Choroid plexus epithelial cell (primary cell): ENCODE results near the gene ARHGAP26.

ENCODE experiments used
- DNase-seq: peaks from one replicate; pipeline ENCODE4 v3.0.0-alpha.2; 2010; ENCODE audit warnings: low read depth
- H3K4me3 ChIP-seq: 2 replicates; pipeline ENCODE4 v1.5.1; 2011; ENCODE audit warnings: low read depth, mild to moderate bottlenecking, control low read depth, low read length, moderate library complexity
- TF ChIP-seq, protein P1 (sequence below): conservative IDR thresholded peaks from 2 replicates; pipeline ENCODE4 v1.5.1; 2011; ENCODE audit warnings: low read depth, mild to moderate bottlenecking, control low read depth, inconsistent platforms, low read length, moderate library complexity

Gene ARHGAP26

DNA sequence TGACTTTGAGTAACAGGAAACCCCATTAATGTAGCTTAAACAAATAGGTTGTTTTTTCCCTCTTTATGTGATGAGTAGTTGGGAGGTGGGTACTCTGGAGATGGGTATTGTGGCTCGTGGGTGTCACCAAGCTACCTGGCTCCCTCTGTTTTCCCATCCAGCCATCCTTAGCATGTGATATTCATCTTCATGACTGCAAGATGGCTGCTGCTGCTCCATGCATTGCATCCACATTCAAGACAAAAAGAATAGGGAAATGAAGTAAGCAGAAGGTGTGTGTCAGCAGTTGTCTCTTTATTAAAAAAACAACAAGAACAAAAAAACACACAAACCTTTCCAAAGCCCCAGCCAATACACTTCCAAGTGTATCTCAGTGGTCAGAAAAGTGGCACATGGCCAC lies 6.5 kb upstream of the ARHGAP26 start:
- TF ChIP-seq, protein P1, sequence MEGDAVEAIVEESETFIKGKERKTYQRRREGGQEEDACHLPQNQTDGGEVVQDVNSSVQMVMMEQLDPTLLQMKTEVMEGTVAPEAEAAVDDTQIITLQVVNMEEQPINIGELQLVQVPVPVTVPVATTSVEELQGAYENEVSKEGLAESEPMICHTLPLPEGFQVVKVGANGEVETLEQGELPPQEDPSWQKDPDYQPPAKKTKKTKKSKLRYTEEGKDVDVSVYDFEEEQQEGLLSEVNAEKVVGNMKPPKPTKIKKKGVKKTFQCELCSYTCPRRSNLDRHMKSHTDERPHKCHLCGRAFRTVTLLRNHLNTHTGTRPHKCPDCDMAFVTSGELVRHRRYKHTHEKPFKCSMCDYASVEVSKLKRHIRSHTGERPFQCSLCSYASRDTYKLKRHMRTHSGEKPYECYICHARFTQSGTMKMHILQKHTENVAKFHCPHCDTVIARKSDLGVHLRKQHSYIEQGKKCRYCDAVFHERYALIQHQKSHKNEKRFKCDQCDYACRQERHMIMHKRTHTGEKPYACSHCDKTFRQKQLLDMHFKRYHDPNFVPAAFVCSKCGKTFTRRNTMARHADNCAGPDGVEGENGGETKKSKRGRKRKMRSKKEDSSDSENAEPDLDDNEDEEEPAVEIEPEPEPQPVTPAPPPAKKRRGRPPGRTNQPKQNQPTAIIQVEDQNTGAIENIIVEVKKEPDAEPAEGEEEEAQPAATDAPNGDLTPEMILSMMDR, result no peak
- no peak for DNase-seq
- H3K4me3 ChIP-seq, result no peak overlapping the region

DNA sequence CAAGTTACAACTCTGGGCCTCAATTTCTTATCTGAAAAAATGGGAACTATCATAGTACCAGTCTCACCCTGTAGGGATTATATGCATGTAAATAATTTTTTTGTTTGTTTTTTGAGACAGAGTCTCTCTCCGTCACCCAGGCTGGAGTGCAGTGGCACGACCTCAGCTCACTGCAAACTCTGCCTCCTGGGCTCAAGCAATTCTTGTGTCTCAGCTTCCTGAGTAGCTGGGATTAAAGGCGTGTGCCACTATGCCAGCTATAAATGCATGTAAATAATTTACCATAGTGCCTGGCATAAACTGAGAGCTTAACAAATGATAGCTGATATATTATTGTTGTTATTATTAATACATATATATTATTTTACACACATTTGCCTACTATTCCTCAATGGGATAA lies 3.0 kb upstream of the ARHGAP26 start:
- H3K4me3 ChIP-seq, result no peak overlapping the region
- no peak for DNase-seq
- TF ChIP-seq, protein P1, result no peak

DNA sequence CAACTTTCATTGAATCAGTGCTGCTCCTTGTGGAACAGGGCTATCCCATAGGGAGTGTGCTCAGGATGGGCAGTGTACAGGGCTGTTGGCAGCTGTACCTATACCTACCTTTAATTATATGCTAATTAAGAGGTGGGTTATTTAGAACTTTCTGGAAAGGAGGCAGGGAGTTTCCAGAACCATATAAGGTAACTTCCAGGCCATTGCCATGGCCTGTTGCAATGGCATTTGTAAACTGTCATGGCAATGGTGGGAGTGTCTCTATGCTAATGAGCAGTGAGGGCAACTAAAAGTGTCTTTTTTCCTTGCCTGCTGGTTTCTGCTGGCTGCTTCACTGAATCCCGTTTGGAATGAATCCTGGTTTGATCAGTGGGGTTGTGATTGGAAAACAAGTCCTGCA lies 2.3 kb upstream of the ARHGAP26 start:
- no peak for DNase-seq
- no peak overlapping the region for H3K4me3 ChIP-seq
- TF ChIP-seq, protein P1, result no peak

DNA sequence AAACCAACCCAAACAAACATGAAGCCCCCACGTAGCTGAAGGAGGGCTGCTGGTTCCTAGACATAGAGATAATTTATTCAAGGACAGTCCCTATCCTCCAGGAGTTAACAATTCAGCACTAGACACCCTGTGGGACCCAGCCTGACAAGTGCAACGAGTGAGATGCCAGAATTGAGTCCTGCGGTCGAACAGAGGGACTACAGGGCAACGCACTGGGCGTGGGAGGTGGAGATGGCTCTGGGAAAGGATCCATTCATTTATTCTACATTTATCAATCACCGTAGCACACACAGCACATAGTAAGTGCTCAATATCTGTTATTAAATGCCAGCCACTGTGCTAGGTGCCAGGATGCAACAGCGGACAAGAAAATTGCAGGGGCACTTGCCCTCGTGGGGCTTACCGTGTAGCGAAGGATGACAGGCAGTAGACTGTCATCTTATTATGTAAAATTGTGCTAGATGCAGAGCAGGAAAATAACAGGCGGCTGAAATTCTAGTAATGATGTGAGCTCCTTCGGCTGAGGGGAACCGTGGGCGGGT lies 855 bp upstream of the ARHGAP26 start:
- no peak for DNase-seq
- TF ChIP-seq, protein P1, result no peak
- peak overlapping the region; percentile 79 for H3K4me3 ChIP-seq

DNA sequence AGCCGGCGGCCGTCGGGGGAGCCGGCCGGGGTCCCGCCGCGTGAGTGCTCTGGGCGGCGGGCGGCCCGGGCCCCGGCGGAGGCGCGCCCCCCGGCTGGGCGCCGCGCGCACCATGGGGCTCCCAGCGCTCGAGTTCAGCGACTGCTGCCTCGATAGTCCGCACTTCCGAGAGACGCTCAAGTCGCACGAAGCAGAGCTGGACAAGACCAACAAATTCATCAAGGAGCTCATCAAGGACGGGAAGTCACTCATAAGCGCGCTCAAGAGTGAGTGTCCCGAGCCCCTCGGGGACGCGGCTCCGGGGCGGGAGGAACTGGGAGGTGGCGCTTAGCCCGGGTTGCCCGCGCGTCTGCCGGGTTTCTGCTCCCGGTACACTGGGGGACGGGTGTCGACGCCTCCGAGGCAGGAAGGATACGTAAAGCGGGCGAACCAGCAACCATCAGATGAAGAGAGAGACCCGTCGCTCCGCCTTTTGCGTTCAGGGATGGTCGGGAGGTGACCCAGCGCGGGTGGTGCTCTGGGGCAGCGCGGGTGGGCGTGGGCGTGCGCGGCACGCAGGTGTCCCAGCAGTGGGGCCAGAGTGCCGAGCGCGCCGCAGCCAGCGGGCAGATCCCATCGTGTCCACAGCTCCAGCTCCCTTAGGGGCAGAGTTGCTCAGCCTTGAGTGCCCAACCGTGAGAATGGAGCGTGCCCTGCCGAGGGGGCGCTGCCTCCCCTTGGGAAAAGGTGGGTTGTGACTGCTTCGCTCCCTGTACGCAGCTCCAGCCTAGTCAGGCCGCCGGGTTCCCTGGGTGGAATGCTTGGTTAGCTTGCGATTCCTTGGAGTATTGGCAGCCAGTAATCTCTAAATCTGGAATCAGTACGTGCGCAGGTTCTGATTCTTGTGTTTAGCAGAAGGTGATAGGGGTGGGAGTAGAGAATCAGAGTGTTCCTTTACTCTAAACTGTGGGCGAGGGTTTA lies 753 bp downstream of the ARHGAP26 start:
- peak; percentile 32 for DNase-seq
- TF ChIP-seq, protein P1, result peak; percentile 22
- peak overlapping the region; percentile 79 for H3K4me3 ChIP-seq

DNA sequence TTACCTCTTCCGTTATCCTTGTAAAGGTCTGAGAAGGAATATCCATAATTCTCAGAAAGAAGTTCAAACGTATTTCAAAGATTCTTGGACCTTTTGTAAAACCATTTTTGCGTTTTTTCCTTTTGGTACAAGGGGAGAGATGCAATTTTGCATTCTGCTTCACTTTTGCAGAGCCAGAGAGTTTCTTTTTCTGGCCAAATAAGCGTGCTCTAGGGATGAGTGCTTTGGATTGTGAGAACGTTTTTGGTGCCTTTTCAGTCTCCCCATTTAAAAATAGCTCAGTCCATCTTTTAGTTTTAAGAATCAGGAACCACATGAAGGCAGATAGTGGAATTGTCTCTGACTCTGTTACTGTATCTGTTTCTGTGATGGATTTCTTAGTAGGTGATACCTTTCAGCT lies 1.5 kb downstream of the ARHGAP26 start:
- DNase-seq, result no peak
- H3K4me3 ChIP-seq, result peak overlapping the region; percentile 79
- TF ChIP-seq, protein P1, result no peak
